Mesenchymal stem cell (in vitro differentiated cells and primary cell): Measurements from ENCODE around the gene SEMA4A.

Experiments
- DNase-seq: peaks from one replicate; pipeline ENCODE4 v3.0.0-alpha.2; 2013
- H2AFZ ChIP-seq: one replicate; pipeline ENCODE4 v1.6.1; 2013; ENCODE audit warnings: low read depth, mild to moderate bottlenecking, control low read depth, inconsistent platforms, low read length, moderate library complexity
- H2AK5ac ChIP-seq: 2 replicates; pipeline ENCODE4 v1.6.1; 2013; ENCODE audit warnings: low read length, moderate library complexity, mild to moderate bottlenecking, inconsistent platforms; ENCODE audit not compliant: severe bottlenecking
- H2BK120ac ChIP-seq: one replicate; pipeline ENCODE4 v1.6.1; 2013; ENCODE audit warnings: low read depth, mild to moderate bottlenecking, inconsistent platforms, low read length, moderate library complexity
- H2BK12ac ChIP-seq, 2 experiments: one replicate each; pipeline ENCODE4 v1.6.1; 2013; ENCODE audit warnings: inconsistent platforms in 2 of 2, low read length in 2 of 2, mild to moderate bottlenecking in 2 of 2, moderate library complexity in 2 of 2, control low read depth in 1 of 2
- H2BK15ac ChIP-seq: one replicate; pipeline ENCODE4 v1.6.1; 2013; ENCODE audit warnings: mild to moderate bottlenecking, low read depth, inconsistent platforms; ENCODE audit not compliant: poor library complexity, severe bottlenecking
- H2BK5ac ChIP-seq: 2 replicates; pipeline ENCODE4 v1.6.1; 2013; ENCODE audit warnings: low read depth, mild to moderate bottlenecking, low read length, control low read depth, inconsistent platforms; ENCODE audit not compliant: poor library complexity, severe bottlenecking
- H3K14ac ChIP-seq, 2 experiments: one replicate each; pipeline ENCODE4 v1.6.1; 2013; ENCODE audit warnings: inconsistent platforms in 2 of 2, low read length in 2 of 2, control low read depth in 1 of 2, mild to moderate bottlenecking in 1 of 2, moderate library complexity in 1 of 2
- H3K18ac ChIP-seq, 2 experiments: one replicate each; pipeline ENCODE4 v1.6.1; 2013; ENCODE audit warnings: inconsistent platforms in 2 of 2, low read length in 2 of 2, control low read depth in 1 of 2, low read depth in 1 of 2, mild to moderate bottlenecking in 1 of 2
- H3K23ac ChIP-seq, 2 experiments: one replicate each; pipeline ENCODE4 v1.6.1; 2013; ENCODE audit warnings: inconsistent platforms in 2 of 2, low read length in 2 of 2, mild to moderate bottlenecking in 2 of 2, moderate library complexity in 2 of 2, control low read depth in 1 of 2
- H3K27ac ChIP-seq: 2 replicates; pipeline ENCODE4 v1.5.1; 2013; ENCODE audit warnings: mild to moderate bottlenecking, moderate library complexity, low read length, control low read depth, inconsistent platforms; ENCODE audit not compliant: poor library complexity, severe bottlenecking
- H3K27me3 ChIP-seq, 2 experiments: 2 replicates each; pipeline versions ENCODE4 v1.6.1 to v1.7.0; 2013; ENCODE audit warnings: low read length in 2 of 2, mild to moderate bottlenecking in 2 of 2, moderate library complexity in 2 of 2, control low read depth in 1 of 2, inconsistent platforms in 1 of 2; ENCODE audit not compliant: control insufficient read depth in 1 of 2, insufficient read depth in 1 of 2
- H3K36me3 ChIP-seq, 2 experiments: 2 replicates each; pipeline versions ENCODE4 v1.6.1 to v1.7.0; 2013; ENCODE audit warnings: low read length in 2 of 2, control low read depth in 1 of 2, inconsistent platforms in 1 of 2, low read depth in 1 of 2, mild to moderate bottlenecking in 1 of 2; ENCODE audit not compliant: insufficient read depth in 2 of 2, control insufficient read depth in 1 of 2
- H3K4ac ChIP-seq, 2 experiments: one replicate each; pipeline ENCODE4 v1.6.1; 2013; ENCODE audit warnings: inconsistent platforms in 2 of 2, low read length in 2 of 2, mild to moderate bottlenecking in 2 of 2, moderate library complexity in 2 of 2, control low read depth in 1 of 2, low read depth in 1 of 2
- H3K4me1 ChIP-seq: 2 replicates; pipeline ENCODE4 v1.6.1; 2013; ENCODE audit warnings: low read depth, low read length, control low read depth; ENCODE audit not compliant: control insufficient read depth, insufficient read depth
- H3K4me2 ChIP-seq: 2 replicates; pipeline ENCODE4 v1.6.1; 2013; ENCODE audit warnings: low read length, mild to moderate bottlenecking, inconsistent platforms; ENCODE audit not compliant: poor library complexity, severe bottlenecking
- H3K4me3 ChIP-seq, 2 experiments: 2 replicates each; pipeline versions ENCODE4 v1.5.1 to v1.7.0; 2013; ENCODE audit warnings: low read length in 2 of 2, mild to moderate bottlenecking in 2 of 2, control low read depth in 1 of 2, low read depth in 1 of 2; ENCODE audit not compliant: insufficient read depth in 1 of 2
- H3K79me1 ChIP-seq: replicated peaks from 2 replicates; pipeline ENCODE4 v1.6.1; 2013; ENCODE audit warnings: mild to moderate bottlenecking, control low read depth, low read length, inconsistent platforms; ENCODE audit not compliant: poor library complexity, severe bottlenecking
- H3K9ac ChIP-seq: 2 replicates; pipeline ENCODE4 v1.7.0; 2013; ENCODE audit warnings: mild to moderate bottlenecking, low read length, moderate library complexity
- H3K9me3 ChIP-seq: 2 replicates; pipeline ENCODE4 v1.7.0; 2013; ENCODE audit warnings: mild to moderate bottlenecking, low read length; ENCODE audit not compliant: control insufficient read depth
- H4K8ac ChIP-seq: one replicate; pipeline ENCODE4 v1.6.1; 2013; ENCODE audit warnings: inconsistent platforms, mild to moderate bottlenecking, low read length, moderate library complexity
- H4K91ac ChIP-seq: one replicate; pipeline ENCODE4 v1.6.1; 2013; ENCODE audit warnings: mild to moderate bottlenecking, low read length, inconsistent platforms
- WGBS: methylation state at CpG from one replicate; pipeline ENCODE4 v1.1.7; 2013; ENCODE audit warnings: mixed read lengths; 5-methylcytosine and 5-hydroxymethylcytosine counted together

SEMA4A gene

DNA sequence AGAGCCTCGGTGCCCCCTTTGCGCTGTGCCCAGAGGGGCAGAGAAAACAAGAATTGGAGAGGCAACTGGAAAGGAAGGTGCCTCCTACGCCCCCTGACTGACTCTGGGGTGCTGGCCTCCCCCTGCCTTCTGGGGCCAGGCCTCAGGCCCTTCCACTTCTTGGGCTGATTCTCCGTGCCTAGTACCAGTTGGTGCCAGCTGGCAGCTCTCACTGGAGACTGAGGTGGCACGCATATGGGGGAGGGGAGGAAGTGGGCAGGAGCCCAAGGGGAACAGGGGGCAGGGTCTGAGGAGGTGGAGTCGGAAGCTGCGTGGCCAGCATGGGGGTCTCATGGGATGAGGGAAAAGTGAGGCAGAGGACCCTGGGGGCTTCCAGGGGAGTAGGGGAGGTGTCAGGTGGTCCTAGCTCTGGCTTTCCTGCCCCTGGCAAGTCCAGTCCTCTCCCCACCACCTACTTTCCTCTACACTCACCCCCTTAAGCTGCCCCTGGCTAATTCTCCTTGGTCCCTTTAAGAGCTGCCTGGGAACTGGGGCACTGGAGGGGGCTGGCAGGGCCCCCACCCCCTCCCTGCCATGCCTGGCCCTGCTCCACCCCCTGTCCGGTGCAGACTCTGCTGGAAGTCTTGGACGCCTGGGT, 6.5 kb upstream of the SEMA4A start:
- Histone ChIP-seq H3K79me1 (no peaks in the 10 kb centered on the region), H3K4me2 (no peak overlapping the region), H3K14ac (no peak overlapping the region), H3K18ac (peak overlapping the region in 1 of 2 experiments; percentile 28), H2BK120ac (no peak overlapping the region), H3K9ac (peak overlapping the region; percentile 77), H3K9me3 (no peaks in the 10 kb centered on the region), H3K23ac (no peak overlapping the region), H2BK5ac (no peak overlapping the region), H3K4ac (peak overlapping the region in 1 of 2 experiments; percentile 13), H2BK15ac (peak overlapping the region; percentile 8), H4K8ac (peak overlapping the region; percentile 59), H3K4me3 (no peak overlapping the region), H4K91ac (no peak overlapping the region), H3K27me3 (peaks cover 4 to 41% of the 10 kb centered on the region in 2 experiments), H3K4me1 (peaks cover 18% of the 10 kb centered on the region), H2BK12ac (peak overlapping the region in 1 of 2 experiments; percentile 15), H2AK5ac (no peak overlapping the region), H3K27ac (no peak overlapping the region), H3K36me3 (no peaks in the 10 kb centered on the region), H2AFZ (no peak overlapping the region)
- WGBS = 62% methylated on average over 7 of the region's 9 CpGs
- peak; percentile 68 for DNase-seq

DNA sequence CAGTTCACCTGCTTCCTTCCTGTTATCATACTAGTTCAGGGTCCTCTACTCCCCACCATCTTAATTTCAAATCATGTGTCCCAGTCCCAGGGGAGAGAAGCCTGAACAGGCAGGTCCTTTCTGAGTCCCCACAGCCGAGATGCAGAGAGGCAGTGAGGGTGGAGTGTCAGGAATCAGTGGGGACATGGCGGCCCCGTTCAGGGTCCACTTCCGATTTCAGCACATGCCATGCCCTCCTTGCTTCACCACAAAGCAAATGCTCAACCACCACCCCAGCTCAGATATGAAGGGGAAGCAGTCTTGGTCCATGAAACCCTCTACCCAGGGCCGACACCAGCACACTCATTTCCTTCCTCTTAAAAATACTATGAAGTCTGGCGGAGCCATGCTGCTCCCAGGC, 5.2 kb upstream of the SEMA4A start:
- WGBS = 93% methylated on average over 5 of the region's 6 CpGs

DNA sequence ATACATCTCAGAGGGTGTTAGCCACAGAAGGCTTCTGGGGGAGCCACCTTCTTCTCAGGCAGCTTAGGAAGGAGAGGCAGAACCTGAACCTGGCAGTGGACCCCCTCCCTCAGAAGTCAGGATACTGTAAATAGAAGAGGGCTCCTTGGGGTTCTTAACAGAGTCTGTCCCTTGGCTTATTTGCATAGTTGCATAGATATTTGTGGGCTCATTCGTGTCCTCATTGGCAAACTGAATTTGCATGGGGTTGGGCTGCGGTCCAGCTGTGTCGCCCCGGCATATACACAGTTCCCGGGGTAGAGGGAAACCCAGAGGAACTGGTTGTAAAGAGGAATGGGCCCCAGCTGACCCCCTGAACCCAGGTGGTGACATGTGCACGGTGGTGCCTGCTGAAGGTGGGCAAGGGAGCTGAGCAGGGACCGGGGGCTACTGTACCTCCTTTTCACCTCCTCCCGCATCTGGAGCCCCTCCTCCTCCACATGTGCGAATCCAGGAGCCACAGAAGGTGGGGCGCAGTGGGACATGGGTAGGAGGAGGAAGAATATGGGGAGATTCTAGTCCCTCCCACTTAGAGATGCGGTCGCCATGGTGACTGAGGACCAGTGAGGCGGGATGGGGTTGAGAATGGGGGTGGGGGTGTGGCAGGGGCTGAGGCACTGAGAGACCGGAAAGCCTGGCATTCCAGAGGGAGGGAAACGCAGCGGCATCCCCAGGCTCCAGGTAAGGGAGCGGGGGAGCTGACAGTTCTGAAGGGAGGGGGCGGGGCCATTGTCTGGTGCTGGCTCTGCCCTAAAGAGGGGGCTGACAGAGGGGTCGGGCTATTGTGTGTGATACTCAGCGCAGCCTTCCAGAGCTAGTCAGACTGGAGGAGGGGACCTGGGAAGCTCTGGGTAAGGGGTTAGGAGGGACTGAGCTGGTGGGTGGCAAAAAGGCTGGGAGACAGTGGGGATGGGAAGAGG, 3.7 kb upstream of the SEMA4A start:
- Histone ChIP-seq H3K4me3 (no peak overlapping the region), H4K8ac (no peak overlapping the region), H3K36me3 (no peaks in the 10 kb centered on the region), H3K4me1 (peaks cover 31% of the 10 kb centered on the region), H3K4me2 (no peak overlapping the region), H3K18ac (no peak overlapping the region), H4K91ac (no peak overlapping the region), H3K27ac (no peak overlapping the region), H3K9ac (no peak overlapping the region), H2AFZ (no peak overlapping the region), H2BK5ac (no peak overlapping the region), H3K9me3 (no peaks in the 10 kb centered on the region), H3K23ac (no peak overlapping the region), H2AK5ac (no peak overlapping the region), H2BK12ac (no peak overlapping the region), H3K79me1 (no peaks in the 10 kb centered on the region), H3K27me3 (peaks cover 4 to 51% of the 10 kb centered on the region in 2 experiments), H2BK120ac (no peak overlapping the region), H3K4ac (no peak overlapping the region), H3K14ac (no peak overlapping the region), H2BK15ac (no peak overlapping the region)
- WGBS = 28% methylated on average over 18 of the region's 20 CpGs
- peak; percentile 70 for DNase-seq

More for the DNA sequence above, 5.2 kb upstream of the SEMA4A start:
- Histone ChIP-seq H3K14ac (no peak overlapping the region), H2BK15ac (no peak overlapping the region), H4K8ac (no peak overlapping the region), H3K4me2 (no peak overlapping the region), H3K4me3 (no peak overlapping the region), H3K9me3 (no peaks in the 10 kb centered on the region), H3K36me3 (no peaks in the 10 kb centered on the region), H3K23ac (no peak overlapping the region), H2BK120ac (no peak overlapping the region), H2AFZ (no peak overlapping the region), H2BK5ac (no peak overlapping the region), H3K4me1 (peaks cover 24% of the 10 kb centered on the region), H3K9ac (no peak overlapping the region), H2AK5ac (no peak overlapping the region), H3K18ac (no peak overlapping the region), H2BK12ac (no peak overlapping the region), H3K27ac (no peak overlapping the region), H3K79me1 (no peaks in the 10 kb centered on the region), H3K4ac (no peak overlapping the region), H3K27me3 (peaks cover 4 to 41% of the 10 kb centered on the region in 2 experiments), H4K91ac (no peak overlapping the region)
- peak; percentile 61 for DNase-seq

DNA sequence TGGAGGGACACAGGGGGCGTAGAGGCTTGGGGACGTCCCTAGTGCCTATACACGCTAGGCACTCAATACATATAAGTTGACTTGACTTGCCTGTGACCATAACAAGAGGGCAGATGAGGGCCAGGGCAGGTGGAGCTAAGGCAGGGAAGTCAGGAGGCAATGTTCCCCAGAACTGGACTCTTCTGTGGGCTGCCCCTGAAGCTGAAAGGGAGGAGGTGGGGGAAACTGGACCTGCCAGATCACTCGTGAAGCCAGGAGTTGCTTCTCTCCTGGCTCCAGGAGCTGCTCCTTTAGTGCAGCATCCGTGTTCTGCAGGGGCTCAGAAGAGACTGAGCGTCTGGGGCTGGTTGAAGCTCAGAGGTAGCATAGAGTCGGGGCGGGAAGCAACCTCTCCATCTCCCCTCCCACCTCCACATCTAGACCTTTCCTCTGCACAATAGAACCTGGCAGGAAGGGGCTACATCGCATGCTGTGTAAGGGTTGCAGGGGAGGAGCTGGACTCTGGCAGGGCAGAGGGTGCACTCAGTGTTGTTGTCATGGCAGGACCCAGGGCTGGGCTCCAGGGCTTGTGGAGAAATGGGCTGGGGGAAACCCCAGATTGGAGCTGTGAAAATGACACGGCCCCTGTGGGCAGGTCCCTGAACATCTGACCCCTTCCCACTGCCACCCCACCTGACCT, 2.9 kb upstream of the SEMA4A start:
- Histone ChIP-seq H2BK15ac (no peak overlapping the region), H3K9me3 (no peaks in the 10 kb centered on the region), H3K4me1 (peaks cover 31% of the 10 kb centered on the region), H3K4ac (no peak overlapping the region), H3K36me3 (no peaks in the 10 kb centered on the region), H3K14ac (no peak overlapping the region), H4K8ac (no peak overlapping the region), H3K27ac (no peak overlapping the region), H3K18ac (no peak overlapping the region), H3K4me2 (no peak overlapping the region), H3K9ac (no peak overlapping the region), H3K79me1 (no peaks in the 10 kb centered on the region), H2BK12ac (no peak overlapping the region), H2BK5ac (no peak overlapping the region), H2BK120ac (no peak overlapping the region), H3K23ac (no peak overlapping the region), H2AK5ac (no peak overlapping the region), H3K27me3 (peaks cover 10 to 57% of the 10 kb centered on the region in 2 experiments), H4K91ac (no peak overlapping the region), H3K4me3 (no peak overlapping the region), H2AFZ (no peak overlapping the region)
- DNase-seq = peak; percentile 65
- WGBS = 46% methylated on average over 10 of the region's 10 CpGs
